ENCODE data around the gene CREB1. TPM values are rescaled to one million over a fixed set of nuclear protein-coding genes. Genes with fewer than 3 reads are reported as not detected.

CREB1 gene
- 34.8 and 43.5 TPM in 2 replicates for total RNA-seq (2014; rRNA removed)
- Bru-seq, nascent RNA = percentile 91 among the genes with signal in this experiment
- BruChase-seq, experiment 1, labeled RNA remaining after a 6-hour chase = percentile 81 among the genes with signal in this experiment
- percentile 85 among the genes with signal in this experiment for BruChase-seq, experiment 2, labeled RNA remaining after a 2-hour chase
- long read RNA-seq, full-length matches to known transcripts = 60 of 102 reads
- long read RNA-seq, partial matches to known transcripts = 14 of 102 reads
- long read RNA-seq, other reads (novel, unspliced or antisense) = 28 of 102 reads

- Histone ChIP-seq H3K36me3 (ENCODE audit: low read depth, low read length) (peaks cover 3% of the 10 kb centered on the region; the same call in 1 of the 2 replicates), H2AFZ (ENCODE audit: low read length) (peak within 1 kb of the TSS; percentile 81), H3K9me2 (replicated peaks; ENCODE audit: low read length) (no peaks in the 10 kb centered on the region), H3K9ac (ENCODE audit: low read length) (peak within 1 kb of the TSS; percentile 99), H3K4me2 (ENCODE audit: low read length) (peak within 1 kb of the TSS; percentile 91), H3K4me1 (ENCODE audit: insufficient read depth, low read length) (peaks cover 25% of the 10 kb centered on the region), H3K79me2 (ENCODE audit: low read length) (peaks cover 57% of the 10 kb centered on the region), H3F3A (ENCODE audit: low read length, unreplicated experiment) (no peaks in the 10 kb centered on the region), H3K9me3 (ENCODE audit: low read length) (no peaks in the 10 kb centered on the region), H4K20me1 (ENCODE audit: low read length) (peaks cover 26% of the 10 kb centered on the region), H3K27ac (ENCODE audit: low read length) (peak within 1 kb of the TSS; percentile 89), H3K4me3 (ENCODE audit: low read length) (peak within 1 kb of the TSS; percentile 83), H3K27me3 (ENCODE audit: low read length) (no peaks in the 10 kb centered on the region)
- ATAC-seq = peak; percentile 89
- BruUV-seq (replicated peaks) = no TSS peak
- DNase-seq = peak; percentile 99
- CTCF ChIA-PET = interaction anchor here (0.6 to 1.2 kb wide), 4 partner anchors 42 to 743 kb away, joined by 3 read pairs; no protein-coding TSS in a partner anchor
- TF ChIP-seq CTCF (conservative IDR thresholded peaks at IDR 0.05; ENCODE audit: low read depth, low read length) (no peak), EZH2phosphoT487 (IDR thresholded peaks at IDR 0.05; ENCODE audit: borderline replicate concordance, low read length) (no peak)
- intact Hi-C loops (cut with micrococcal nuclease) = loop anchor here (1.0 to 5.0 kb wide), 8 partner anchors 15 to 203 kb away; partner anchors contain the start of genes CCNYL1 and METTL21A
- POLR2A ChIA-PET (ENCODE audit: unreplicated experiment) = interaction anchor here (0.5 to 1.2 kb wide), 14 partner anchors 15 to 182 kb away, joined by 3 to 18 read pairs (median 8); partner anchors contain the start of genes CCNYL1 and METTL21A
Observed at GRCh38 chr2:207529330-207530159, at the start of gene CREB1. Gene CREB1 (plus strand): TSS chr2:207529962. CDS start chr2:207555636, 25,674 bp downstream.

GRCh38 chr2:207480521-207481040 is 49.2 kb upstream of the CREB1 start:
- TF ChIP-seq EZH2 (IDR thresholded peaks at IDR 0.05; ENCODE audit: low read length, unreplicated experiment) (no peak), EZH2phosphoT487 (IDR thresholded peaks at IDR 0.05; ENCODE audit: borderline replicate concordance, low read length) (no peak), CTCF (conservative IDR thresholded peaks at IDR 0.05; ENCODE audit: low read depth, low read length) (no peak)
- Histone ChIP-seq H3K9me2 (replicated peaks; ENCODE audit: low read length) (no peaks in the 10 kb centered on the region), H3F3A (ENCODE audit: low read length, unreplicated experiment) (no peaks in the 10 kb centered on the region), H2AFZ (ENCODE audit: low read length) (no peak overlapping the region), H3K4me1 (ENCODE audit: insufficient read depth, low read length) (peaks cover 35% of the 10 kb centered on the region), H3K79me2 (ENCODE audit: low read length) (no peaks in the 10 kb centered on the region), H3K36me3 (ENCODE audit: low read depth, low read length) (no peaks in the 10 kb centered on the region), H3K27me3 (ENCODE audit: low read length) (no peaks in the 10 kb centered on the region), H3K27ac (ENCODE audit: low read length) (no peak overlapping the region), H4K20me1 (ENCODE audit: low read length) (no peaks in the 10 kb centered on the region), H3K9me3 (ENCODE audit: low read length) (no peaks in the 10 kb centered on the region), H3K9ac (ENCODE audit: low read length) (no peak overlapping the region), H3K4me2 (ENCODE audit: low read length) (no peak overlapping the region), H3K4me3 (ENCODE audit: low read length) (no peak overlapping the region)
- no peak for DNase-seq
- intact Hi-C loops (cut with micrococcal nuclease) = no loop called here
- ATAC-seq = no peak
- ChIA-PET CTCF (no interaction called here), POLR2A (ENCODE audit: unreplicated experiment) (no interaction called here)
- BruUV-seq (replicated peaks) = no TSS peak

Measured in PC-3 (cell line).